ENCODE data around the gene CHD1. TPM values are rescaled to one million over a fixed set of nuclear protein-coding genes. Genes with fewer than 3 reads are reported as not detected.

The CHD1 gene
- total RNA-seq, 1 donor from 2014 or later: 34.2 TPM

DNA sequence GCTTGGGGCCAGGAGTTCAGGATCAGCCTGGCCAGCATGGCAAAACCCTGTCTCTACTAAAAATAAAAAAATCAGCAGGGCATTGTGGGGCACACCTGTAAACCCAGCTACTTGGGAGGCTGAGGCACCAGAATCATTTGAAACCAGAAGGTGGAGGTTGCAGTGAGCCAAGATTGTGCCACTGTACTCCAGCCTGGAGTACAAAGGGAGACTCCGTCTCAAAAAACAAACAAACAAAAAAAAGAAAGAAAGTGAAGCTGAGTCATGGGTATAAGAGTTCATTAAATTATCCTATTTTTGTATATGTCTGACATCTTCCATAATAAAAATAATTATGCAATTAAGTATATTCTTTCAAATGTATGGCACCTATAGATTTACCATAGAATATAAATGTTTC, 37.2 kb downstream of the CHD1 start:
- TF ChIP-seq, protein P1, sequence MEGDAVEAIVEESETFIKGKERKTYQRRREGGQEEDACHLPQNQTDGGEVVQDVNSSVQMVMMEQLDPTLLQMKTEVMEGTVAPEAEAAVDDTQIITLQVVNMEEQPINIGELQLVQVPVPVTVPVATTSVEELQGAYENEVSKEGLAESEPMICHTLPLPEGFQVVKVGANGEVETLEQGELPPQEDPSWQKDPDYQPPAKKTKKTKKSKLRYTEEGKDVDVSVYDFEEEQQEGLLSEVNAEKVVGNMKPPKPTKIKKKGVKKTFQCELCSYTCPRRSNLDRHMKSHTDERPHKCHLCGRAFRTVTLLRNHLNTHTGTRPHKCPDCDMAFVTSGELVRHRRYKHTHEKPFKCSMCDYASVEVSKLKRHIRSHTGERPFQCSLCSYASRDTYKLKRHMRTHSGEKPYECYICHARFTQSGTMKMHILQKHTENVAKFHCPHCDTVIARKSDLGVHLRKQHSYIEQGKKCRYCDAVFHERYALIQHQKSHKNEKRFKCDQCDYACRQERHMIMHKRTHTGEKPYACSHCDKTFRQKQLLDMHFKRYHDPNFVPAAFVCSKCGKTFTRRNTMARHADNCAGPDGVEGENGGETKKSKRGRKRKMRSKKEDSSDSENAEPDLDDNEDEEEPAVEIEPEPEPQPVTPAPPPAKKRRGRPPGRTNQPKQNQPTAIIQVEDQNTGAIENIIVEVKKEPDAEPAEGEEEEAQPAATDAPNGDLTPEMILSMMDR (IDR thresholded peaks at IDR 0.05; ENCODE audit: partially characterized antibody, unreplicated experiment): no peak
- Mint-ChIP-seq H3K4me3 (ENCODE audit: unreplicated experiment) (no peak overlapping the region), H3K27me3 (ENCODE audit: unreplicated experiment) (no peaks in the 10 kb centered on the region), H3K27ac (ENCODE audit: unreplicated experiment) (no peak overlapping the region), H3K36me3 (ENCODE audit: unreplicated experiment) (no peaks in the 10 kb centered on the region), H3K9me3 (ENCODE audit: unreplicated experiment) (no peaks in the 10 kb centered on the region), H3K4me1 (ENCODE audit: low read depth, unreplicated experiment) (no peaks in the 10 kb centered on the region)
- no peak for DNase-seq

DNA sequence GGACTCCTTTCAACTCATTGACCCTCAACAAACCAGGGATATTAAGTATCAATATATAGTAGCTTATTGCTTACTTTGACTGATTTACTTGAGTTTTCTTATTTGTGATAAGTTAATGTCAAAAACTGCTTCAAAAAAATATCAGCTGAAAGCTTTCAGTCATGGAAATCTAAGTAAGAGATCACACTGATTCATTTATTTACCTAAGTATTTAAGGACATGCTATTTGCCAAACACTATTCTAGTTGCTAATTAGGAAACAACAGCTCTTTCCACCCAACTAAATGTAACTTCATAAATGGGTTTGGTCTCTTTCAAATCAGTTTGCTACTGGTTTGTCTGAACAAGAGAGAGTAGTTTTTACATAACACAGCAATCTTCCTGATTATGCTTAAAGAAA, 48.2 kb downstream of the CHD1 start:
- Mint-ChIP-seq H3K4me3 (ENCODE audit: unreplicated experiment) (no peak overlapping the region), H3K27ac (ENCODE audit: unreplicated experiment) (no peak overlapping the region), H3K27me3 (ENCODE audit: unreplicated experiment) (peaks cover 2% of the 10 kb centered on the region), H3K36me3 (ENCODE audit: unreplicated experiment) (no peaks in the 10 kb centered on the region), H3K4me1 (ENCODE audit: low read depth, unreplicated experiment) (no peaks in the 10 kb centered on the region), H3K9me3 (ENCODE audit: unreplicated experiment) (no peaks in the 10 kb centered on the region)
- no peak for DNase-seq
- TF ChIP-seq, protein P1 (IDR thresholded peaks at IDR 0.05; ENCODE audit: partially characterized antibody, unreplicated experiment): no peak

DNA sequence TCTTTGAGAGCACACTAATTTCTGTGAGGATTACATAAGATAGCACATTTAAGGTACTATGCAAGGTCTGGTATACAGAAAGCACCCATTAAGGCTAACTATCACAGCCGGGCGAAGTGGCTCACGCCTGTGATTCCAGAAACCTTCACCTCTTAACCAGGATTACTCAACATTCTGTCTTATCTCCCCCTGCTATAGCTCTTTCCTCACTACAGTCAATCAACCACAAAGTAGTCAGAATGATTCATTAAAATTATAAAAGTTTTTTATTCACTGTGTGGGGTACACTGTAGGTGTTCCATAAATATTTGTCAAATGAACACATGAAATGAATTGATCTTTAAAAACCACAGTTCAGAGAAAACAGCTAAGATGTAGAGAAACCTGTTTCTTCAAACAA, 48.7 kb downstream of the CHD1 start:
- Mint-ChIP-seq H3K36me3 (ENCODE audit: unreplicated experiment) (no peaks in the 10 kb centered on the region), H3K27ac (ENCODE audit: unreplicated experiment) (no peak overlapping the region), H3K27me3 (ENCODE audit: unreplicated experiment) (peaks cover 2% of the 10 kb centered on the region), H3K4me1 (ENCODE audit: low read depth, unreplicated experiment) (no peaks in the 10 kb centered on the region), H3K9me3 (ENCODE audit: unreplicated experiment) (no peaks in the 10 kb centered on the region), H3K4me3 (ENCODE audit: unreplicated experiment) (no peak overlapping the region)
- TF ChIP-seq, protein P1 (IDR thresholded peaks at IDR 0.05; ENCODE audit: partially characterized antibody, unreplicated experiment): no peak
- no peak for DNase-seq

DNA sequence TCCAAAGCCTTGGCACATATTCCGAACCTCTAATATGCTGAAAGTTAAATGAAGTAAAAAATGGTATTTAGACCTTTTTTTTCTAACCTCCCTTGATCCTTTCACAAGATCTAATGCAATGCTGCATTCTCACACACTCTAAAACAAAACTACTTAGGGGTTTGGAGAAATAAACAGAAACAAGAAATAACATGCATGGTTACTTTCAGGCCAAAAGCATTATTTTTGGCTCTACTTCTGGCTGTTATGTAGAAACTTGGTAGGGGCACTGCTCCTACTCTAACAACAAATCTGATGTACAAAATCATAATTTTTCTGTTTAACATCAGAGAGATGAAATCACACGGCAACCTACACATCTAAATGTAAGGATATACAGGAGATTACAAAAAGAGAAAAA, 51.2 kb downstream of the CHD1 start:
- TF ChIP-seq, protein P1 (IDR thresholded peaks at IDR 0.05; ENCODE audit: partially characterized antibody, unreplicated experiment): no peak
- Mint-ChIP-seq H3K27ac (ENCODE audit: unreplicated experiment) (no peak overlapping the region), H3K4me1 (ENCODE audit: low read depth, unreplicated experiment) (no peaks in the 10 kb centered on the region), H3K4me3 (ENCODE audit: unreplicated experiment) (no peak overlapping the region), H3K36me3 (ENCODE audit: unreplicated experiment) (no peaks in the 10 kb centered on the region), H3K27me3 (ENCODE audit: unreplicated experiment) (no peaks in the 10 kb centered on the region), H3K9me3 (ENCODE audit: unreplicated experiment) (no peaks in the 10 kb centered on the region)
- no peak for DNase-seq

DNA sequence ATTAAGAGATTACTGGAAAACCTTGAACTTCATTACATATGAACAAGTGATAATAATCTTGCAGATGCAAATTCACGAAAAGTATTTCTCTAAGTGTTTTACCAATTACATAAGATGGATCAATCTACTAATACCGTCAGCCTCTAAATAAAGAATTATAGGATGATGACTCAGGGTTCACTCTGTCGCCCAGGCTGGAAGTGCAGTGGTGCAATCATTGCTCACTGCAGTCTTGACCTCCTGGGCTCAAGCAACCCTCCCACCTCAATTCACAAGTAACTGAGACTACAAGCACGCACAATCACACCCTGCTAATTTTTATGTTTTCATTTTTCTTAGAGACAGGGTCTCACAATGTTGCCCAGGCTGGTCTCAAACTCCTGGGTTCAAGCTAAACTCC, 56.1 kb downstream of the CHD1 start:
- Mint-ChIP-seq H3K27me3 (ENCODE audit: unreplicated experiment) (no peaks in the 10 kb centered on the region), H3K9me3 (ENCODE audit: unreplicated experiment) (peaks cover 2% of the 10 kb centered on the region), H3K27ac (ENCODE audit: unreplicated experiment) (no peak overlapping the region), H3K4me3 (ENCODE audit: unreplicated experiment) (no peak overlapping the region), H3K36me3 (ENCODE audit: unreplicated experiment) (no peaks in the 10 kb centered on the region), H3K4me1 (ENCODE audit: low read depth, unreplicated experiment) (no peaks in the 10 kb centered on the region)
- DNase-seq: no peak
- TF ChIP-seq, protein P1 (IDR thresholded peaks at IDR 0.05; ENCODE audit: partially characterized antibody, unreplicated experiment): no peak
